ENCODE results near the gene SREBF1. TPM values are rescaled to one million over a fixed set of nuclear protein-coding genes. Genes with fewer than 3 reads are reported as not detected.

The SREBF1 gene
- total RNA-seq, 1 donor from 2014 or later: 84.0 TPM

DNA sequence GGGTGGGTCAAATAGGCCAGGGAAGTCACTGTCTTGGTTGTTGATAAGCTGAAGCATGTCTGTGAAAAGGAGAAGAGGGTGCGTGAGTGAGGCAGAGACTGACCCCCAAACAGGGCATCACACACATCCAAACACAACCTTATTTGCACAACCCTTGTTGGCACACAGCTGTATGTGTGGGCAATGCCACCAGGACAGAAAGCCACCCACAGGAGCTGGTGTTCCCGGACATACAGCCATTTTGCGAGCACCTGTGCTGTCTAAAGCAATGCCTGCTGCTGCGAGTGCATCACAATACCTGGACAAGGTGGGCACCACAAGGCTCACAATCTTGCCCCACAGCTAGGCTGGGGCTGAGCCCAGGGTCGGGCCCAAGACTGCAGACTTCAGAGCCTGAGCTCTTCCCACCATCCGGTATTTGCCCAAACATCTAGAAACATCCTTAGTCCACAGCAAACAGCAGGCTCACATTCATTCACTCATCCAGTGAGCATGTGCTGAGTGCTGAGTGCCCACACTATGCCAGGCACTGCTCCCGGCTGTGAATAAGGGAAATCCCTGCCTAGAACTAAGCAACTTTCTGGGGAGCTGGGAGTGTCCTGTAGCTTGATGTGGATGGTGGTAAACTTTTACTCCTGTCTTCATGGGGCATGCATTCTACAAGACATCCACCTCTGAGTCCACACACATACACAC lies 16.2 kb downstream of the SREBF1 start:
- H3K9me3 ChIP-seq: no peaks in the 10 kb centered on the region
- no peak for DNase-seq (ENCODE audit: extremely low spot score in 2 of 2)
- H3K4me1 ChIP-seq: peaks cover 81% of the 10 kb centered on the region
- no peak overlapping the region for H3K4me3 ChIP-seq
- H3K27me3 ChIP-seq: no peaks in the 10 kb centered on the region
- intact Hi-C loops (cut with DNase I): no loop called here
- peaks cover 0 to 34% of the 10 kb centered on the region in 2 donors for H3K36me3 ChIP-seq
- TF ChIP-seq, protein P1, sequence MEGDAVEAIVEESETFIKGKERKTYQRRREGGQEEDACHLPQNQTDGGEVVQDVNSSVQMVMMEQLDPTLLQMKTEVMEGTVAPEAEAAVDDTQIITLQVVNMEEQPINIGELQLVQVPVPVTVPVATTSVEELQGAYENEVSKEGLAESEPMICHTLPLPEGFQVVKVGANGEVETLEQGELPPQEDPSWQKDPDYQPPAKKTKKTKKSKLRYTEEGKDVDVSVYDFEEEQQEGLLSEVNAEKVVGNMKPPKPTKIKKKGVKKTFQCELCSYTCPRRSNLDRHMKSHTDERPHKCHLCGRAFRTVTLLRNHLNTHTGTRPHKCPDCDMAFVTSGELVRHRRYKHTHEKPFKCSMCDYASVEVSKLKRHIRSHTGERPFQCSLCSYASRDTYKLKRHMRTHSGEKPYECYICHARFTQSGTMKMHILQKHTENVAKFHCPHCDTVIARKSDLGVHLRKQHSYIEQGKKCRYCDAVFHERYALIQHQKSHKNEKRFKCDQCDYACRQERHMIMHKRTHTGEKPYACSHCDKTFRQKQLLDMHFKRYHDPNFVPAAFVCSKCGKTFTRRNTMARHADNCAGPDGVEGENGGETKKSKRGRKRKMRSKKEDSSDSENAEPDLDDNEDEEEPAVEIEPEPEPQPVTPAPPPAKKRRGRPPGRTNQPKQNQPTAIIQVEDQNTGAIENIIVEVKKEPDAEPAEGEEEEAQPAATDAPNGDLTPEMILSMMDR (IDR thresholded peaks at IDR 0.05): no peak
- TF ChIP-seq POLR2A (IDR thresholded peaks at IDR 0.05) (no peak), POLR2AphosphoS5 (IDR thresholded peaks at IDR 0.05; ENCODE audit: insufficient read depth in 1 of 2, low read depth in 1 of 2) (no peak)
- peak overlapping the region; percentile 91 for H3K27ac ChIP-seq

DNA sequence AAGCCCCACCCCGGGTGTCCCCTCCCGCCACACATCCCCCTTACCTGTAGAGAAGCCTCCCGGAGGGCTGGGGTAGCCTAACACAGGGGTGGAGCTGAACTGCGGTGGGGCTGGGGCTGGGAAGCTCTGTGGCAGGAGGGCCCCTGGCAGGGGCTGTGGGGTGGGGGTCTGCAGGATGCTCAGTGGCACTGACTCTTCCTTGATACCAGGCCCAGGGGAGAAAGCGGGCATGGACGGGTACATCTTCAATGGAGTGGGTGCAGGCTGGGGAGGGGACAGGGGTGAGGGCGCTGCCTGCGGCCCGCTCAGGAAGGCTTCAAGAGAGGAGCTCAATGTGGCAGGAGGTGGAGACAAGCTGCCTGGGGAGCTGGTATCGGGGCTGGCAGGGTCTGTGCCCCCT lies 16.7 kb downstream of the SREBF1 start:
- Histone ChIP-seq H3K4me3 (no peak overlapping the region), H3K27ac (peak overlapping the region; percentile 91), H3K27me3 (no peaks in the 10 kb centered on the region), H3K9me3 (no peaks in the 10 kb centered on the region), H3K4me1 (peaks cover 76% of the 10 kb centered on the region), H3K36me3 (peaks cover 0 to 38% of the 10 kb centered on the region in 2 donors)
- intact Hi-C loops (cut with DNase I): no loop called here
- no peak for DNase-seq (ENCODE audit: extremely low spot score in 2 of 2)
- TF ChIP-seq POLR2A (IDR thresholded peaks at IDR 0.05) (no peak), POLR2AphosphoS5 (IDR thresholded peaks at IDR 0.05; ENCODE audit: insufficient read depth in 1 of 2, low read depth in 1 of 2) (no peak)
- TF ChIP-seq, protein P1 (IDR thresholded peaks at IDR 0.05): no peak

DNA sequence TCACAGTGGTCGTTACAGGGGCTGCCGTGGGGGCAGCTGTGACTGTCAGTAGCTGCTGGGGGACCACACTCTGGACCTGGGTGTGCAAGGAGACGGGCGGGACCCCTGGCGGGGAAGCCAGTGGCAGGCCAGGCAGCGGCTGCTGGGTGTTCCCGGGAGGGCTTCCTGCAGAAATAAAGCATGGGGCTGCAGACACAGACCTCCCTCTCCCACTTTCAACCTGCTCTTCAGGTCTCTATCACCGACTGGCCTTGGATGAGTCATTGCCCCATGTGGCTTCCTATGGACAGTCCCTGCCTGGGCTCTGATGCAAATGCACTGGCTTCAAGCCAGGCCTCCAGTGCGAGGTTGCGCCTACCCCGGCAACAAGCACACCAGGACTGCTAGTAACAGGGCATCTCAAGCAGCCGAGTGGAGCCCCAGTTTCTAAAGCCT lies 17.2 kb downstream of the SREBF1 start:
- peaks cover 76% of the 10 kb centered on the region for H3K4me1 ChIP-seq
- no peaks in the 10 kb centered on the region for H3K9me3 ChIP-seq
- no peak overlapping the region for H3K4me3 ChIP-seq
- no peak for DNase-seq (ENCODE audit: extremely low spot score in 2 of 2)
- H3K36me3 ChIP-seq: peaks cover 0 to 42% of the 10 kb centered on the region in 2 donors
- no peaks in the 10 kb centered on the region for H3K27me3 ChIP-seq
- H3K27ac ChIP-seq: peak overlapping the region; percentile 91
- TF ChIP-seq POLR2AphosphoS5 (IDR thresholded peaks at IDR 0.05; ENCODE audit: insufficient read depth in 1 of 2, low read depth in 1 of 2) (peak in 1 of 2 donors; percentile 22), POLR2A (IDR thresholded peaks at IDR 0.05) (no peak)
- TF ChIP-seq, protein P1 (IDR thresholded peaks at IDR 0.05): no peak
- intact Hi-C loops (cut with DNase I): loop anchor here (10.0 kb wide), 1 partner anchor 105 kb away; no protein-coding TSS in a partner anchor

DNA sequence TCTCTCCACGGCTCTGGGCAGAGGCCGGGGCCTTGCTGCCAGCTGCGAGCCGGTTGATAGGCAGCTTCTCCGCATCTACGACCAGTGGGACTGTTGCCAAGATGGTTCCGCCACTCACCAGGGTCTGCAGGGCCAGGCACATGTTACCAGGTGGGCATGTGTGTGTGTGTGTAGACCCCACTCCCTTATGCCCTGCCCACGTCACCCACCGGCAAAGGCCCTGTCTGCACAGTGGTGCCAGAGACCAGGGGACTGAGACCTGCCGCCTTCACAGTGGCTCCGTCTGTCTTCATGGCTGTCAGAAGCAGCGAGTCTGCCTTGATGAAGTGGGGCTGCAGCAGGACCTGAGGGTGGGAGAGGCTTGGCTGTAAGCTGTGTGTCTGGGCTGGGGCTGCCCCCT lies 17.7 kb downstream of the SREBF1 start:
- Histone ChIP-seq H3K4me1 (peaks cover 76% of the 10 kb centered on the region), H3K36me3 (peaks cover 0 to 46% of the 10 kb centered on the region in 2 donors), H3K27me3 (no peaks in the 10 kb centered on the region), H3K27ac (peak overlapping the region; percentile 91), H3K4me3 (no peak overlapping the region), H3K9me3 (no peaks in the 10 kb centered on the region)
- TF ChIP-seq, protein P1 (IDR thresholded peaks at IDR 0.05): no peak
- TF ChIP-seq POLR2A (IDR thresholded peaks at IDR 0.05) (no peak), POLR2AphosphoS5 (IDR thresholded peaks at IDR 0.05; ENCODE audit: insufficient read depth in 1 of 2, low read depth in 1 of 2) (no peak)
- no peak for DNase-seq (ENCODE audit: extremely low spot score in 2 of 2)
- intact Hi-C loops (cut with DNase I): loop anchor here (10.0 kb wide), 1 partner anchor 106 kb away; no protein-coding TSS in a partner anchor

DNA sequence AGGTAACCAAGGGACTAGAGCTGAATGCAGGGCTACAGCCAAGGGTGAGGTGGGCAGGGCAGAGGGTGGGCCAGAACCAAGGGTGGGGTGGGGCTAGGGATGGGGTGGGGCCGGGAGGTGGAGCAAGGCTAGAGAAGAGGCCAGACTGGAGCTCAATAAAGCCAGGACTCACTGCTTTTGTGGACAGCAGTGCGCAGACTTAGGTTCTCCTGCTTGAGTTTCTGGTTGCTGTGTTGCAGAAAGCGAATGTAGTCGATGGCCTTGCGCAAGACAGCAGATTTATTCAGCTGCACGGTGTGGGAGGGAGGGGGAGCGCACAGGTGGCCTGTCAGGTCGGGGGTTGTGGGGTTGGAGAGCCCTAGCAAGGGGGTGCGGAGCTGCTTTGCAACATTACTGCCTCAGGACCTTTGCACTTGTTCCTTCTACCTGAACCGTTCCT lies 18.7 kb downstream of the SREBF1 start:
- intact Hi-C loops (cut with DNase I): loop anchor here (10.0 kb wide), 1 partner anchor 107 kb away; no protein-coding TSS in a partner anchor
- Histone ChIP-seq H3K27me3 (no peaks in the 10 kb centered on the region), H3K36me3 (peaks cover 0 to 56% of the 10 kb centered on the region in 2 donors), H3K4me3 (no peak overlapping the region), H3K4me1 (peaks cover 77% of the 10 kb centered on the region), H3K27ac (peak overlapping the region; percentile 91), H3K9me3 (no peaks in the 10 kb centered on the region)
- TF ChIP-seq POLR2A (IDR thresholded peaks at IDR 0.05) (no peak), POLR2AphosphoS5 (IDR thresholded peaks at IDR 0.05; ENCODE audit: insufficient read depth in 1 of 2, low read depth in 1 of 2) (no peak)
- TF ChIP-seq, protein P1 (IDR thresholded peaks at IDR 0.05): no peak
- DNase-seq (ENCODE audit: extremely low spot score in 2 of 2): no peak
